Fibroblast of lung (primary cell): Measurements from ENCODE around the gene MCF2L. TPM values are rescaled to one million over a fixed set of nuclear protein-coding genes. Genes with fewer than 3 reads are reported as not detected.

ENCODE experiments used
- DNase-seq, 2 donors: peaks; one replicate each; pipeline versions ENCODE4 v3.0.0 to v3.0.0-alpha.2; 2010; ENCODE audit warnings: low read depth in 2 of 2
- H2AFZ ChIP-seq: 2 replicates; pipeline ENCODE4 v1.5.1; 2012; ENCODE audit warnings: low read length, control low read depth, inconsistent platforms
- H3K27ac ChIP-seq: 2 replicates; pipeline ENCODE4 v1.5.1; 2011; ENCODE audit warnings: low read length, control low read depth; ENCODE audit not compliant: insufficient read depth
- H3K27me3 ChIP-seq: 2 replicates; pipeline ENCODE4 v1.5.1; 2011; ENCODE audit warnings: mild to moderate bottlenecking, low read length; ENCODE audit not compliant: control insufficient read depth, insufficient read depth
- H3K36me3 ChIP-seq: 2 replicates; pipeline ENCODE4 v1.5.1; 2011; ENCODE audit warnings: low read length; ENCODE audit not compliant: control insufficient read depth, insufficient read depth
- H3K4me1 ChIP-seq: 2 replicates; pipeline ENCODE4 v1.5.1; 2011; ENCODE audit warnings: low read length; ENCODE audit not compliant: control insufficient read depth, insufficient read depth; ENCODE audit errors: extremely low read depth
- H3K4me2 ChIP-seq: 2 replicates; pipeline ENCODE4 v1.5.1; 2011; ENCODE audit warnings: low read length, control low read depth; ENCODE audit not compliant: insufficient read depth; ENCODE audit errors: extremely low read depth
- H3K4me3 ChIP-seq, 4 experiments: fragments of 200-600 bp in 1 of 4; sonication (generic) in 1 of 4; replicated peaks in 1 of 4; 2 replicates each; pipeline ENCODE4 v1.5.1; 2011 to 2016; ENCODE audit warnings: low read length in 4 of 4, low read depth in 3 of 4, mild to moderate bottlenecking in 3 of 4, control low read depth in 2 of 4, inconsistent platforms in 1 of 4, mixed read lengths in 1 of 4; ENCODE audit not compliant: insufficient read depth in 1 of 4; ENCODE audit errors: control extremely low read depth in 1 of 4
- H3K79me2 ChIP-seq: 2 replicates; pipeline ENCODE4 v1.5.1; 2012; ENCODE audit warnings: mild to moderate bottlenecking, low read length, inconsistent platforms; ENCODE audit not compliant: control insufficient read depth, insufficient read depth
- H3K9ac ChIP-seq: 2 replicates; pipeline ENCODE4 v1.5.1; 2011; ENCODE audit warnings: mild to moderate bottlenecking, low read length, control low read depth; ENCODE audit not compliant: insufficient read depth
- H3K9me3 ChIP-seq: 2 replicates; pipeline ENCODE4 v1.5.1; 2012; ENCODE audit warnings: low read depth, low read length; ENCODE audit not compliant: control insufficient read depth, insufficient read depth
- H4K20me1 ChIP-seq: 2 replicates; pipeline ENCODE4 v1.5.1; 2011; ENCODE audit warnings: low read length; ENCODE audit not compliant: control insufficient read depth, insufficient read depth; ENCODE audit errors: extremely low read depth
- EZH2 ChIP-seq: IDR thresholded peaks from 2 replicates; pipeline ENCODE4 v1.5.1; 2012; ENCODE audit warnings: low read length, control low read depth, mild to moderate bottlenecking; ENCODE audit errors: missing control alignments
- polyA plus RNA-seq, 2 donors: library from polyadenylated mRNA; depleted of rRNA in 1 of 2; stranded (reverse) in 1 of 2; unstranded in 1 of 2; fragments of >200 nt; gene quantifications; 2 replicates each; pipeline ENCODE4 v1.2.1, GENCODE V29; 2011 to 2012; ENCODE audit warnings: missing spikeins in 1 of 2
- total RNA-seq: library from RNA; depleted of rRNA; stranded (reverse); fragments of >200 nt; gene quantifications from 2 replicates; pipeline ENCODE4 v1.2.1, GENCODE V29; 2014
- TF ChIP-seq, protein P1 (sequence below), 2 donors: IDR thresholded peaks in 1 of 2; conservative IDR thresholded peaks in 1 of 2; 1 replicate in 1 of 2; 2 replicates in 1 of 2; pipeline ENCODE4 v1.5.1; 2011 to 2012; ENCODE audit warnings: low read length in 2 of 2, control low read depth in 1 of 2, inconsistent platforms in 1 of 2, low read depth in 1 of 2, mild to moderate bottlenecking in 1 of 2

The MCF2L gene
- total and polyA plus RNA-seq, 2 donors (not counting 1 experiment from before 2014, with no cell fraction given), result 0.18 to 3.3 TPM

- no peak for DNase-seq
- peaks cover 38% of the 10 kb centered on the region for H3K27me3 ChIP-seq
- no peak overlapping the region for H3K4me2 ChIP-seq
- H3K4me3 ChIP-seq, result no peak overlapping the region
- H3K79me2 ChIP-seq, result no peaks in the 10 kb centered on the region
- H3K36me3 ChIP-seq, result no peaks in the 10 kb centered on the region
- H3K9ac ChIP-seq, result no peak overlapping the region
- no peak overlapping the region for H3K27ac ChIP-seq
- no peak overlapping the region for H2AFZ ChIP-seq
- no peaks in the 10 kb centered on the region for H3K9me3 ChIP-seq
- H3K4me1 ChIP-seq, result no peaks in the 10 kb centered on the region
- H4K20me1 ChIP-seq, result no peaks in the 10 kb centered on the region
- TF ChIP-seq EZH2, result no peak
- TF ChIP-seq, protein P1, sequence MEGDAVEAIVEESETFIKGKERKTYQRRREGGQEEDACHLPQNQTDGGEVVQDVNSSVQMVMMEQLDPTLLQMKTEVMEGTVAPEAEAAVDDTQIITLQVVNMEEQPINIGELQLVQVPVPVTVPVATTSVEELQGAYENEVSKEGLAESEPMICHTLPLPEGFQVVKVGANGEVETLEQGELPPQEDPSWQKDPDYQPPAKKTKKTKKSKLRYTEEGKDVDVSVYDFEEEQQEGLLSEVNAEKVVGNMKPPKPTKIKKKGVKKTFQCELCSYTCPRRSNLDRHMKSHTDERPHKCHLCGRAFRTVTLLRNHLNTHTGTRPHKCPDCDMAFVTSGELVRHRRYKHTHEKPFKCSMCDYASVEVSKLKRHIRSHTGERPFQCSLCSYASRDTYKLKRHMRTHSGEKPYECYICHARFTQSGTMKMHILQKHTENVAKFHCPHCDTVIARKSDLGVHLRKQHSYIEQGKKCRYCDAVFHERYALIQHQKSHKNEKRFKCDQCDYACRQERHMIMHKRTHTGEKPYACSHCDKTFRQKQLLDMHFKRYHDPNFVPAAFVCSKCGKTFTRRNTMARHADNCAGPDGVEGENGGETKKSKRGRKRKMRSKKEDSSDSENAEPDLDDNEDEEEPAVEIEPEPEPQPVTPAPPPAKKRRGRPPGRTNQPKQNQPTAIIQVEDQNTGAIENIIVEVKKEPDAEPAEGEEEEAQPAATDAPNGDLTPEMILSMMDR (conservative IDR thresholded peaks at IDR 0.05 in 1 of 2, IDR thresholded peaks at IDR 0.05 in 1 of 2; ENCODE audit: low read depth in 1 of 2, low read length in 2 of 2), result no peak
Observed at GRCh38 chr13:113048766-113049165, 79.8 kb downstream of the MCF2L start.

DNA sequence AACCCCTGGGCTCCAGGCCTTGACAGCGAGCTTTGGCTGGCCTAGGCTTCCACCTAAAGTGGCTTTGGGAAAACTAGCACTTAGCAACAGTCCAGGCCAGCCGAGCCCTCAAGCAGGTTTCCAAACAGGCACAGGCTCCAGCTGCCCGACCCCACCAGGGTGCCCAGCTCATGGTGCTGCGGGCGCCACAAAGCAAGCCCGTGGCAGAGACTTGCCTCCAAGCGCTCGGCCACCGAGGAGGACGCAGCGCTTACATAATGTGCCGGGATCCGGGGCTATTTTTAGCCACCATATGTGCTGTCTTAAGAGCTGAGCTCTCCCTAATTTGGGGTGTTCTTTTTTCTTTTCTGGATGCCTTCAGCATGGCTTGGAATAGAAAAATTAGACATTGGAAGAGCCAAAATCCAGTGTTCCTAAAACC, 80.5 kb downstream of the MCF2L start:
- Histone ChIP-seq H3K27ac (no peak overlapping the region), H3K4me1 (no peaks in the 10 kb centered on the region), H3K79me2 (no peaks in the 10 kb centered on the region), H3K27me3 (peaks cover 43% of the 10 kb centered on the region), H2AFZ (no peak overlapping the region), H3K9me3 (no peaks in the 10 kb centered on the region), H3K4me3 (no peak overlapping the region), H4K20me1 (no peaks in the 10 kb centered on the region), H3K9ac (no peak overlapping the region), H3K36me3 (no peaks in the 10 kb centered on the region), H3K4me2 (no peak overlapping the region)
- no peak for DNase-seq
- TF ChIP-seq, protein P1 (conservative IDR thresholded peaks at IDR 0.05 in 1 of 2, IDR thresholded peaks at IDR 0.05 in 1 of 2; ENCODE audit: low read depth in 1 of 2, low read length in 2 of 2), result no peak
- no peak for TF ChIP-seq EZH2

DNA sequence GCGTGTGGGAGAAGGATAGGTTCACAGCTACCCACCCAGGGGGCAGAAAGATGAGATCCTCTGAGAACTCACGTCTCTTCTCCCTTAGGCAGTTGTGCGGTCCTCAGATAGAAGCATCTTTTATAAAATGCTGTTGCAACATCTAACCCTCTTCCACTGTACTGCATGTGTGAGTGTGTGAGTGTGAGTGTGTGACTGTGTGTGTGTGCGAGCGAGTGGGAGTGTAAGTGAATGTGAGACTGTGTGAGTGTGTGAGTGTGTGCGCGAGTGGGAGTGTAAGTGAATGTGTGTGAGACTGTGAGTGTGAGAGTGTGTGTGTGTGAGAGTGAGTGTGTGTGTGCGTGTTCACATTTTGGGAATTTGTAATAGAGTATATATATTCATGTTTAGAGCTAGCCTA, 81.0 kb downstream of the MCF2L start:
- H3K27me3 ChIP-seq, result peaks cover 39% of the 10 kb centered on the region
- TF ChIP-seq, protein P1 (conservative IDR thresholded peaks at IDR 0.05 in 1 of 2, IDR thresholded peaks at IDR 0.05 in 1 of 2; ENCODE audit: low read depth in 1 of 2, low read length in 2 of 2), result no peak
- TF ChIP-seq EZH2, result peak; percentile 66
- no peaks in the 10 kb centered on the region for H3K79me2 ChIP-seq
- H4K20me1 ChIP-seq, result no peaks in the 10 kb centered on the region
- H3K36me3 ChIP-seq, result no peaks in the 10 kb centered on the region
- H3K9me3 ChIP-seq, result no peaks in the 10 kb centered on the region
- no peak for DNase-seq
- H3K4me2 ChIP-seq, result no peak overlapping the region
- no peak overlapping the region for H3K9ac ChIP-seq
- H3K4me3 ChIP-seq, result no peak overlapping the region
- no peak overlapping the region for H3K27ac ChIP-seq
- H3K4me1 ChIP-seq, result no peaks in the 10 kb centered on the region
- H2AFZ ChIP-seq, result no peak overlapping the region
